ENCODE measurements around the gene MORC2.

DNA sequence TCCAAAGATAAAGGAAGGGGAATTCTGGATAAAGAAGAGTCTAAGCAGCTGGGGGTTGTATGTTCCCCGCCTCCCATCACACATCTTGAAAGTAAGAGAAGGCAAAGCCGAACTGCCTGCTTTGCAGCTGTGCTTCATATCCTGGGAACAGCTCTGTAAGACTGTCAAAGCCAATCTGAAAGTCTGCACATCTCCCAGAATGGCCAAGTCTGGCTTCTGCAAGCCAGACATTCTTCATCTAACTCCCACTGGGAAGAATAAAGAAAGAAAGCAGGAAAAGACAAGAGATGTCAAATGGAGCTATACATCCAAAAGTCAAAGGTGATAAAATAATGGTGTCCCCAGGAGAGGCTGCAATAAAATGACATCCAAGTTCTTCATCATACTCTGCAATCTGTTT is 15.4 kb downstream of the MORC2 start:
- TF ChIP-seq, protein P1, sequence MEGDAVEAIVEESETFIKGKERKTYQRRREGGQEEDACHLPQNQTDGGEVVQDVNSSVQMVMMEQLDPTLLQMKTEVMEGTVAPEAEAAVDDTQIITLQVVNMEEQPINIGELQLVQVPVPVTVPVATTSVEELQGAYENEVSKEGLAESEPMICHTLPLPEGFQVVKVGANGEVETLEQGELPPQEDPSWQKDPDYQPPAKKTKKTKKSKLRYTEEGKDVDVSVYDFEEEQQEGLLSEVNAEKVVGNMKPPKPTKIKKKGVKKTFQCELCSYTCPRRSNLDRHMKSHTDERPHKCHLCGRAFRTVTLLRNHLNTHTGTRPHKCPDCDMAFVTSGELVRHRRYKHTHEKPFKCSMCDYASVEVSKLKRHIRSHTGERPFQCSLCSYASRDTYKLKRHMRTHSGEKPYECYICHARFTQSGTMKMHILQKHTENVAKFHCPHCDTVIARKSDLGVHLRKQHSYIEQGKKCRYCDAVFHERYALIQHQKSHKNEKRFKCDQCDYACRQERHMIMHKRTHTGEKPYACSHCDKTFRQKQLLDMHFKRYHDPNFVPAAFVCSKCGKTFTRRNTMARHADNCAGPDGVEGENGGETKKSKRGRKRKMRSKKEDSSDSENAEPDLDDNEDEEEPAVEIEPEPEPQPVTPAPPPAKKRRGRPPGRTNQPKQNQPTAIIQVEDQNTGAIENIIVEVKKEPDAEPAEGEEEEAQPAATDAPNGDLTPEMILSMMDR (IDR thresholded peaks at IDR 0.05), result no peak
- TF ChIP-seq POLR2A (IDR thresholded peaks at IDR 0.05), result no peak
